SK-N-SH treated with all-trans-retinoic acid at 6 μM for 48 hours (cell line): Measurements from ENCODE around the gene USP4.

Experiments used
- ATAC-seq: fragments of 200-7000 bp; cut with Tn5 transposase; 3 replicates; pipeline ENCODE4 v1.9.1; 2020; ENCODE audit warnings: mild to moderate bottlenecking, moderate library complexity
- BACH2 ChIP-seq: fragments of 250-450 bp; sonication (Bioruptor Pico); IDR thresholded peaks from 2 replicates; pipeline ENCODE4 v1.9.0; 2021; ENCODE audit warnings: mild to moderate bottlenecking, borderline replicate concordance
- CREB5 ChIP-seq: fragments of 250-450 bp; sonication (Bioruptor Pico); IDR thresholded peaks from 2 replicates; pipeline ENCODE4 v1.5.1; 2020; ENCODE audit warnings: low read depth, mild to moderate bottlenecking, moderate library complexity
- CSDC2 ChIP-seq: fragments of 250-450 bp; sonication (Bioruptor Pico); IDR thresholded peaks from 2 replicates; pipeline ENCODE4 v1.5.0; 2020; ENCODE audit warnings: mild to moderate bottlenecking, moderate library complexity
- GLIS3 ChIP-seq: fragments of 250-450 bp; sonication (Bioruptor Pico); IDR thresholded peaks from 2 replicates; pipeline ENCODE4 v1.5.0; 2020; ENCODE audit warnings: mild to moderate bottlenecking, moderate library complexity
- ISL1 ChIP-seq: fragments of 250-450 bp; sonication (Bioruptor Pico); IDR thresholded peaks from 2 replicates; pipeline ENCODE4 v2.1.2; 2022; ENCODE audit warnings: mild to moderate bottlenecking, moderate library complexity
- OSR1 ChIP-seq: fragments of 250-450 bp; sonication (Bioruptor Pico); IDR thresholded peaks from 2 replicates; pipeline ENCODE4 v1.8.0; 2022; ENCODE audit warnings: moderate library complexity, mild to moderate bottlenecking, inconsistent platforms
- PATZ1 ChIP-seq: fragments of 250-450 bp; sonication (Bioruptor Pico); IDR thresholded peaks from 2 replicates; pipeline ENCODE4 v1.8.0; 2020; ENCODE audit warnings: mild to moderate bottlenecking, moderate library complexity, borderline replicate concordance
- POU6F1 ChIP-seq: fragments of 250-450 bp; sonication (Bioruptor Pico); IDR thresholded peaks from 2 replicates; pipeline ENCODE4 v1.8.0; 2021; ENCODE audit warnings: low read depth, mild to moderate bottlenecking, moderate library complexity, borderline replicate concordance
- PPARA ChIP-seq: fragments of 250-450 bp; sonication (Bioruptor Pico); IDR thresholded peaks from 2 replicates; pipeline ENCODE4 v1.5.0; 2020; ENCODE audit warnings: mild to moderate bottlenecking, borderline replicate concordance
- RARB ChIP-seq: fragments of 250-450 bp; sonication (Bioruptor Pico); IDR thresholded peaks from 2 replicates; pipeline ENCODE4 v1.8.0; 2021; ENCODE audit warnings: mild to moderate bottlenecking, moderate library complexity
- SNAI2 ChIP-seq: fragments of 250-450 bp; sonication (Bioruptor Pico); IDR thresholded peaks from 2 replicates; pipeline ENCODE4 v1.5.0; 2020; ENCODE audit warnings: mild to moderate bottlenecking, moderate library complexity
- TCF4 ChIP-seq: fragments of 250-450 bp; sonication (Bioruptor Pico); IDR thresholded peaks from 2 replicates; pipeline ENCODE4 v1.8.0; 2021; ENCODE audit warnings: mild to moderate bottlenecking, moderate library complexity, borderline replicate concordance
- TOX ChIP-seq: fragments of 250-450 bp; sonication (Bioruptor Pico); IDR thresholded peaks from 2 replicates; pipeline ENCODE4 v1.8.0; 2021; ENCODE audit warnings: mild to moderate bottlenecking, moderate library complexity, borderline replicate concordance
- TSHZ2 ChIP-seq: fragments of 250-450 bp; sonication (Bioruptor Pico); IDR thresholded peaks from 2 replicates; pipeline ENCODE4 v1.5.0; 2020; ENCODE audit warnings: mild to moderate bottlenecking, moderate library complexity
- ZC3H10 ChIP-seq: fragments of 250-450 bp; sonication (Bioruptor Pico); IDR thresholded peaks from 2 replicates; pipeline ENCODE4 v1.5.1; 2021; ENCODE audit warnings: mild to moderate bottlenecking, moderate library complexity
- ZFP3 ChIP-seq: fragments of 250-450 bp; sonication (Bioruptor Pico); IDR thresholded peaks from 2 replicates; pipeline ENCODE4 v1.5.0; 2020; ENCODE audit warnings: mild to moderate bottlenecking, moderate library complexity
- ZFP30 ChIP-seq: fragments of 450-650 bp; formaldehyde crosslinking; IDR thresholded peaks from 2 replicates; pipeline ENCODE4 v1.5.0; 2022; ENCODE audit warnings: mild to moderate bottlenecking, moderate library complexity
- ZNF565 ChIP-seq: fragments of 450-650 bp; formaldehyde crosslinking; conservative IDR thresholded peaks from 2 replicates; pipeline ENCODE4 v1.5.0; 2020; ENCODE audit warnings: low read depth, mild to moderate bottlenecking, moderate library complexity
- ZNF70 ChIP-seq: fragments of 450-650 bp; formaldehyde crosslinking; IDR thresholded peaks from 2 replicates; pipeline ENCODE4 v1.5.0; 2020; ENCODE audit warnings: mild to moderate bottlenecking, moderate library complexity
- ZNF8 ChIP-seq: fragments of 450-650 bp; formaldehyde crosslinking; IDR thresholded peaks from 2 replicates; pipeline ENCODE4 v1.5.0; 2020; ENCODE audit warnings: mild to moderate bottlenecking, moderate library complexity
- TF ChIP-seq, protein P1 (sequence below): fragments of 250-450 bp; sonication (Bioruptor Pico); IDR thresholded peaks from 2 replicates; pipeline ENCODE4 v1.5.1; 2021; ENCODE audit warnings: mild to moderate bottlenecking, moderate library complexity

USP4 gene

DNA sequence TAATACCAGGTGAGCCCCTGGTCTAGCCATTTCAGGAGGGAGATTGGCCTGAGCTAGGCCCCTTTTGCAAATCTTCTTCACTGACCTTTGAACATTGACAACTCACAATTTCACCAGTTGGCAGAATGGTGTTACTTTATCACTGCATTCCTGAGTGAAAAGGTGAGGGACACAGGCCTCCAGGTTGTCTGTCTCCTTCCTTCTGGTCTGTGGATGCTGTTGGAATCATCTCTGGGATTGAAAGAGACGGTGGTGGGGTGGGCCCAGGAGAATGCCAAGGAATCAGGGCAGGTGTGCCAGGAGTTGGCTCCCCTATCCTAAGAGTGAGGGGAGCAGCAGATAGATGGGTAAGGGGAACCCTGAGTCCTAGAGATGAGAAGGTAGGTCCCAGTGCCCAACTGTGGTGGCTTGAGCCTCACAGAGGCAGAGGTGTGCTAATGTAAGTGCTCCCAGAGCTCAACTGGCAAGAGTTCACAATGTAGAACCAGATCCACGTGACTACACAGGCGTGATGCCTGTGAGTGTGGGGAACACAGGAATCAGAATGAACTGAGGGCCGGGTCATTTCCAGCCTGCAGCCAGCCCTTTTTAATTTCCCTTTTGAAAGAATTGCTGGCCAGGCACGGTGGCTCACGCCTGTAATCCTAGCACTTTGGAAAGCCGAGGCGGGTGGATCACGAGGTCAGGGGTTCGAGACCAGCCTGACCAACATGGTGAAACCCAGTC lies 74.0 kb downstream of the USP4 start:
- TF ChIP-seq, protein P1, sequence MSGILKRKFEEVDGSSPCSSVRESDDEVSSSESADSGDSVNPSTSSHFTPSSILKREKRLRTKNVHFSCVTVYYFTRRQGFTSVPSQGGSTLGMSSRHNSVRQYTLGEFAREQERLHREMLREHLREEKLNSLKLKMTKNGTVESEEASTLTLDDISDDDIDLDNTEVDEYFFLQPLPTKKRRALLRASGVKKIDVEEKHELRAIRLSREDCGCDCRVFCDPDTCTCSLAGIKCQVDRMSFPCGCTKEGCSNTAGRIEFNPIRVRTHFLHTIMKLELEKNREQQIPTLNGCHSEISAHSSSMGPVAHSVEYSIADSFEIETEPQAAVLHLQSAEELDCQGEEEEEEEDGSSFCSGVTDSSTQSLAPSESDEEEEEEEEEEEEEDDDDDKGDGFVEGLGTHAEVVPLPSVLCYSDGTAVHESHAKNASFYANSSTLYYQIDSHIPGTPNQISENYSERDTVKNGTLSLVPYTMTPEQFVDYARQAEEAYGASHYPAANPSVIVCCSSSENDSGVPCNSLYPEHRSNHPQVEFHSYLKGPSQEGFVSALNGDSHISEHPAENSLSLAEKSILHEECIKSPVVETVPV (CRISPR knock-in tag) = no peak
- no peak for TF ChIP-seq BACH2 (CRISPR knock-in tag)
- TF ChIP-seq OSR1 (CRISPR knock-in tag) = no peak
- no peak for TF ChIP-seq PATZ1 (CRISPR knock-in tag)
- TF ChIP-seq SNAI2 (CRISPR knock-in tag) = no peak
- no peak for TF ChIP-seq CREB5 (CRISPR knock-in tag)
- no peak for TF ChIP-seq TCF4 (CRISPR knock-in tag)
- no peak for TF ChIP-seq TOX (CRISPR knock-in tag)
- no peak for TF ChIP-seq ISL1 (CRISPR knock-in tag)
- no peak for TF ChIP-seq CSDC2 (CRISPR knock-in tag)
- TF ChIP-seq, all 23 proteins: peak for 0
- no peak for ATAC-seq

DNA sequence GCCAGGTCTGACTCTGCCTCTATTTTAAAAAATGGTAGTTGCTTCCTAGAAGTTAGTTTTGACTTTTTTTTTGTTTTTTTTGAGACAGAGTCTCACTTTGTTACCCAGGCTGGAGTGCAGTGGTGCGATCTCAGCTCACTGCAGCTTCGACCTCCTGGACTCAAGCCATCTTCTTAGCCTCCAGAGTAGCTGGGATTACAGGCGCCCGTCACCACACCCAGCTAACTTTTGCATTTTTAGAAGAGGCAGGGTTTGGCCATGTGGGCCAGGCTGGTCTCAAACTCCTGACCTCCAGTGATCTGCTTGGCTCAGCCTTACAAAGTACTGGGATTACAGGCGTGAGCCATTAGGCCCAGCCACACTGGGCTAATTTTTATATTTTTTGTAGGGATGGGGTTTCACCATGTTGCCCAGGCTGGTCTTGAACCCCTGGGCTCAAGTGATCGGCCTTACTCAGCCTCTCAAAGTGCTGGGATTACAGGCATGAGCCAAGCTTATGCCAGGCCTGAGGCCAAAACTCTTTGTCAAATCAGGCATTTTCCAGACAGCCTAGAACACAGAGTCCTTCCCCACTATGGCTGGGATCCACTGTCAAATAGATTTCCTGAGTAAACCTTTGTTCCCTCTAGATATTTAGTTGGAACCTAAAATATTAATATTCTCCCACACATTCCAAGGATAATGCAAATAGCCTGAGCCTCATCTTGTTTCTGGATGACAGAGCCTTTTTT lies 76.5 kb downstream of the USP4 start:
- TF ChIP-seq, protein P1 (CRISPR knock-in tag) = no peak
- TF ChIP-seq ZNF565 (CRISPR knock-in tag) = no peak
- TF ChIP-seq TOX (CRISPR knock-in tag) = no peak
- no peak for TF ChIP-seq PATZ1 (CRISPR knock-in tag)
- no peak for TF ChIP-seq ZFP3
- TF ChIP-seq OSR1 (CRISPR knock-in tag) = no peak
- TF ChIP-seq PPARA = no peak
- TF ChIP-seq TSHZ2 (CRISPR knock-in tag) = no peak
- TF ChIP-seq SNAI2 (CRISPR knock-in tag) = no peak
- TF ChIP-seq TCF4 (CRISPR knock-in tag) = no peak
- no peak for TF ChIP-seq BACH2 (CRISPR knock-in tag)
- TF ChIP-seq RARB = no peak
- no peak for TF ChIP-seq ZFP30
- TF ChIP-seq ZC3H10 (CRISPR knock-in tag) = no peak
- TF ChIP-seq ZNF8 (CRISPR knock-in tag) = no peak
- TF ChIP-seq CREB5 (CRISPR knock-in tag) = no peak
- TF ChIP-seq POU6F1 (CRISPR knock-in tag) = no peak
- TF ChIP-seq GLIS3 (CRISPR knock-in tag) = no peak
- no peak for TF ChIP-seq CSDC2 (CRISPR knock-in tag)
- no peak for TF ChIP-seq ZNF70 (CRISPR knock-in tag)
- TF ChIP-seq, all 23 proteins: peak for 0
- no peak for ATAC-seq
